ENCODE measurements around the gene NME3. TPM values are rescaled to one million over a fixed set of nuclear protein-coding genes. Genes with fewer than 3 reads are reported as not detected.

NME3 gene
- total and polyA plus RNA-seq, 9 of the 15 experiments (the other 6 are each of a cell fraction or from before 2014, with no cell fraction given) = 0.68 to 76.3 (median 11.5) TPM

DNA sequence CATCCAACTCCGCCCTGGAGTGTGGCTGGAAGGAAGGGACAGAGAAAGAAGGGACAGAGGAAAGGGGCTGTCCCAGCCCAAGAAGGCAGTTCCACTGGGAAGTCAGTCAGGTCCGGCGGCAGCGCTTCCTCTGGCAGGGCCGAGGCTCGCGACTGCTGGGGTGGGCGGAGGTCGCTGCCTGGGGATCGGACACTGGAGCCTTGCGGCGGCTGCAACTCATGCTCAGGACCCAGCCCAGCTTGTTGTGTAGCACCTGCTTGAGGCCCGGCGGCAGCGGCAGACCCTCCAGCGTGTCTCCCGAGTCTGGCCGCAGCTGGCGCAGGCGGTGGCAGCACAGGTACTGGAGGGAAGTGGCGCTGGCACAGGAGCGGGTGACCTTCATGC lies 5.6 kb upstream of the NME3 start (continued):
- TF ChIP-seq, protein P1, sequence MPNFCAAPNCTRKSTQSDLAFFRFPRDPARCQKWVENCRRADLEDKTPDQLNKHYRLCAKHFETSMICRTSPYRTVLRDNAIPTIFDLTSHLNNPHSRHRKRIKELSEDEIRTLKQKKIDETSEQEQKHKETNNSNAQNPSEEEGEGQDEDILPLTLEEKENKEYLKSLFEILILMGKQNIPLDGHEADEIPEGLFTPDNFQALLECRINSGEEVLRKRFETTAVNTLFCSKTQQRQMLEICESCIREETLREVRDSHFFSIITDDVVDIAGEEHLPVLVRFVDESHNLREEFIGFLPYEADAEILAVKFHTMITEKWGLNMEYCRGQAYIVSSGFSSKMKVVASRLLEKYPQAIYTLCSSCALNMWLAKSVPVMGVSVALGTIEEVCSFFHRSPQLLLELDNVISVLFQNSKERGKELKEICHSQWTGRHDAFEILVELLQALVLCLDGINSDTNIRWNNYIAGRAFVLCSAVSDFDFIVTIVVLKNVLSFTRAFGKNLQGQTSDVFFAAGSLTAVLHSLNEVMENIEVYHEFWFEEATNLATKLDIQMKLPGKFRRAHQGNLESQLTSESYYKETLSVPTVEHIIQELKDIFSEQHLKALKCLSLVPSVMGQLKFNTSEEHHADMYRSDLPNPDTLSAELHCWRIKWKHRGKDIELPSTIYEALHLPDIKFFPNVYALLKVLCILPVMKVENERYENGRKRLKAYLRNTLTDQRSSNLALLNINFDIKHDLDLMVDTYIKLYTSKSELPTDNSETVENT (CRISPR knock-in tag; IDR thresholded peaks at IDR 0.05) = no peak
- TF ChIP-seq GTF2F1 (IDR thresholded peaks at IDR 0.05; ENCODE audit: low read depth, low read length) (no peak), MYNN (IDR thresholded peaks at IDR 0.05) (no peak), MYNN (CRISPR knock-in tag; IDR thresholded peaks at IDR 0.05) (no peak), ZNF311 (CRISPR knock-in tag; IDR thresholded peaks at IDR 0.05) (no peak), NCOA4 (IDR thresholded peaks at IDR 0.05; ENCODE audit: partially characterized antibody) (no peak), HSF4 (CRISPR knock-in tag; IDR thresholded peaks at IDR 0.05; ENCODE audit: borderline replicate concordance) (no peak), GABPB1 (CRISPR knock-in tag; IDR thresholded peaks at IDR 0.05) (no peak), ZNF121 (CRISPR knock-in tag; conservative IDR thresholded peaks at IDR 0.05) (no peak), ZNF584 (CRISPR knock-in tag; IDR thresholded peaks at IDR 0.05; ENCODE audit: low read depth) (no peak), NR1H2 (CRISPR knock-in tag; IDR thresholded peaks at IDR 0.05) (no peak)
- TF ChIP-seq, protein P2, sequence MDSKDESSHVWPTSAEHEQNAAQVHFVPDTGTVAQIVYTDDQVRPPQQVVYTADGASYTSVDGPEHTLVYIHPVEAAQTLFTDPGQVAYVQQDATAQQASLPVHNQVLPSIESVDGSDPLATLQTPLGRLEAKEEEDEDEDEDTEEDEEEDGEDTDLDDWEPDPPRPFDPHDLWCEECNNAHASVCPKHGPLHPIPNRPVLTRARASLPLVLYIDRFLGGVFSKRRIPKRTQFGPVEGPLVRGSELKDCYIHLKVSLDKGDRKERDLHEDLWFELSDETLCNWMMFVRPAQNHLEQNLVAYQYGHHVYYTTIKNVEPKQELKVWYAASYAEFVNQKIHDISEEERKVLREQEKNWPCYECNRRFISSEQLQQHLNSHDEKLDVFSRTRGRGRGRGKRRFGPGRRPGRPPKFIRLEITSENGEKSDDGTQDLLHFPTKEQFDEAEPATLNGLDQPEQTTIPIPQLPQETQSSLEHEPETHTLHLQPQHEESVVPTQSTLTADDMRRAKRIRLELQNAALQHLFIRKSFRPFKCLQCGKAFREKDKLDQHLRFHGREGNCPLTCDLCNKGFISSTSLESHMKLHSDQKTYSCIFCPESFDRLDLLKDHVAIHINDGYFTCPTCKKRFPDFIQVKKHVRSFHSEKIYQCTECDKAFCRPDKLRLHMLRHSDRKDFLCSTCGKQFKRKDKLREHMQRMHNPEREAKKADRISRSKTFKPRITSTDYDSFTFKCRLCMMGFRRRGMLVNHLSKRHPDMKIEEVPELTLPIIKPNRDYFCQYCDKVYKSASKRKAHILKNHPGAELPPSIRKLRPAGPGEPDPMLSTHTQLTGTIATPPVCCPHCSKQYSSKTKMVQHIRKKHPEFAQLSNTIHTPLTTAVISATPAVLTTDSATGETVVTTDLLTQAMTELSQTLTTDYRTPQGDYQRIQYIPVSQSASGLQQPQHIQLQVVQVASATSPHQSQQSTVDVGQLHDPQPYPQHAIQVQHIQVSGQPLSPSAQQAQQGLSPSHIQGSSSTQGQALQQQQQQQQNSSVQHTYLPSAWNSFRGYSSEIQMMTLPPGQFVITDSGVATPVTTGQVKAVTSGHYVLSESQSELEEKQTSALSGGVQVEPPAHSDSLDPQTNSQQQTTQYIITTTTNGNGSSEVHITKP (IDR thresholded peaks at IDR 0.05; ENCODE audit: partially characterized antibody) = no peak
- TF ChIP-seq, protein P3, sequence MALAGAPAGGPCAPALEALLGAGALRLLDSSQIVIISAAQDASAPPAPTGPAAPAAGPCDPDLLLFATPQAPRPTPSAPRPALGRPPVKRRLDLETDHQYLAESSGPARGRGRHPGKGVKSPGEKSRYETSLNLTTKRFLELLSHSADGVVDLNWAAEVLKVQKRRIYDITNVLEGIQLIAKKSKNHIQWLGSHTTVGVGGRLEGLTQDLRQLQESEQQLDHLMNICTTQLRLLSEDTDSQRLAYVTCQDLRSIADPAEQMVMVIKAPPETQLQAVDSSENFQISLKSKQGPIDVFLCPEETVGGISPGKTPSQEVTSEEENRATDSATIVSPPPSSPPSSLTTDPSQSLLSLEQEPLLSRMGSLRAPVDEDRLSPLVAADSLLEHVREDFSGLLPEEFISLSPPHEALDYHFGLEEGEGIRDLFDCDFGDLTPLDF (CRISPR knock-in tag; IDR thresholded peaks at IDR 0.05) = no peak
- TF ChIP-seq, protein P4, sequence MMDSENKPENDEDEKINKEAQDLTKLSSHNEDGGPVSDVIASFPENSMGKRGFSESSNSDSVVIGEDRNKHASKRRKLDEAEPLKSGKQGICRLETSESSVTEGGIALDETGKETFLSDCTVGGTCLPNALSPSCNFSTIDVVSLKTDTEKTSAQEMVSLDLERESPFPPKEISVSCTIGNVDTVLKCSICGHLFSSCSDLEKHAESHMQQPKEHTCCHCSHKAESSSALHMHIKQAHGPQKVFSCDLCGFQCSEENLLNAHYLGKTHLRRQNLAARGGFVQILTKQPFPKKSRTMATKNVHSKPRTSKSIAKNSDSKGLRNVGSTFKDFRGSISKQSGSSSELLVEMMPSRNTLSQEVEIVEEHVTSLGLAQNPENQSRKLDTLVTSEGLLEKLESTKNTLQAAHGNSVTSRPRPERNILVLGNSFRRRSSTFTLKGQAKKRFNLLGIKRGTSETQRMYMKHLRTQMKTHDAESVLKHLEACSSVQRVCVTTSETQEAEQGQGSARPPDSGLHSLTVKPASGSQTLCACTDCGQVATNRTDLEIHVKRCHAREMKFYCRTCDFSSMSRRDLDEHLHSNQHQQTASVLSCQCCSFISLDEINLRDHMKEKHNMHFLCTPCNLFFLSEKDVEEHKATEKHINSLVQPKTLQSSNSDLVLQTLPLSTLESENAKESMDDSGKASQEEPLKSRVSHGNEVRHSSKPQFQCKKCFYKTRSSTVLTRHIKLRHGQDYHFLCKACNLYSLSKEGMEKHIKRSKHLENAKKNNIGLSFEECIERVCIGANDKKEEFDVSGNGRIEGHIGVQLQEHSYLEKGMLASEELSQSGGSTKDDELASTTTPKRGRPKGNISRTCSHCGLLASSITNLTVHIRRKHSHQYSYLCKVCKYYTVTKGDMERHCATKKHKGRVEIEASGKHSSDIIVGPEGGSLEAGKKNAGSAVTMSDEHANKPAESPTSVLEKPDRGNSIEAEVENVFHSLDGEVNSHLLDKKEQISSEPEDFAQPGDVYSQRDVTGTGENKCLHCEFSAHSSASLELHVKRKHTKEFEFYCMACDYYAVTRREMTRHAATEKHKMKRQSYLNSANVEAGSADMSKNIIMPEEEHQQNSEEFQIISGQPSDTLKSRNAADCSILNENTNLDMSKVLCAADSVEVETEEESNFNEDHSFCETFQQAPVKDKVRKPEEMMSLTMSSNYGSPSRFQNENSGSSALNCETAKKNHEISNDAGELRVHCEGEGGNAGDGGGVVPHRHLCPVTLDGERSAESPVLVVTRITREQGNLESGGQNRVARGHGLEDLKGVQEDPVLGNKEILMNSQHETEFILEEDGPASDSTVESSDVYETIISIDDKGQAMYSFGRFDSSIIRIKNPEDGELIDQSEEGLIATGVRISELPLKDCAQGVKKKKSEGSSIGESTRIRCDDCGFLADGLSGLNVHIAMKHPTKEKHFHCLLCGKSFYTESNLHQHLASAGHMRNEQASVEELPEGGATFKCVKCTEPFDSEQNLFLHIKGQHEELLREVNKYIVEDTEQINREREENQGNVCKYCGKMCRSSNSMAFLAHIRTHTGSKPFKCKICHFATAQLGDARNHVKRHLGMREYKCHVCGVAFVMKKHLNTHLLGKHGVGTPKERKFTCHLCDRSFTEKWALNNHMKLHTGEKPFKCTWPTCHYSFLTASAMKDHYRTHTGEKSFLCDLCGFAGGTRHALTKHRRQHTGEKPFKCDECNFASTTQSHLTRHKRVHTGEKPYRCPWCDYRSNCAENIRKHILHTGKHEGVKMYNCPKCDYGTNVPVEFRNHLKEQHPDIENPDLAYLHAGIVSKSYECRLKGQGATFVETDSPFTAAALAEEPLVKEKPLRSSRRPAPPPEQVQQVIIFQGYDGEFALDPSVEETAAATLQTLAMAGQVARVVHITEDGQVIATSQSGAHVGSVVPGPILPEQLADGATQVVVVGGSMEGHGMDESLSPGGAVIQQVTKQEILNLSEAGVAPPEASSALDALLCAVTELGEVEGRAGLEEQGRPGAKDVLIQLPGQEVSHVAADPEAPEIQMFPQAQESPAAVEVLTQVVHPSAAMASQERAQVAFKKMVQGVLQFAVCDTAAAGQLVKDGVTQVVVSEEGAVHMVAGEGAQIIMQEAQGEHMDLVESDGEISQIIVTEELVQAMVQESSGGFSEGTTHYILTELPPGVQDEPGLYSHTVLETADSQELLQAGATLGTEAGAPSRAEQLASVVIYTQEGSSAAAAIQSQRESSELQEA (IDR thresholded peaks at IDR 0.05; ENCODE audit: low read depth) = no peak
